ENCODE data around the gene GRIK4. TPM values are rescaled to one million over a fixed set of nuclear protein-coding genes. Genes with fewer than 3 reads are reported as not detected.

The GRIK4 gene
- total RNA-seq, 2 experiments from 2014 or later, result not detected

DNA sequence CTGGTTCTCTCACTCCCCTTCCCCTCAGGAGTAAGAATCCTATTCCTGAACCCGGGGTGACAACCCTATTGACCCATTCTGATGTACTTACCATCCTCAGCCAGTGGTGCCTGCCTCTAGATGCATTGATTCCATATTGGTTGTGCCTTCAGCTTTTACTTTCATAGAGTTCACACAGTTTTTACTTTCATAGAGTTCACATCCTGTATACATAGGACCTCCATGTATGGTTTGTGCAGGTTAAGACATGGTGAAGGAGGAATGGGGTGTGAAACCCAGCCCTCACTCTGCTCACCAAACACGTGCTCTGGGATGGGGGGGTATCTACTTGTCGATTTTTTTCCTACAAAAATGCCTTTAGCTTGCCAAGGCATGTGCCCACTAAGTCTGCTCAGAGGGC lies 406.7 kb downstream of the GRIK4 start:
- no peak overlapping the region for H3K4me3 Mint-ChIP-seq
- no peak overlapping the region for H3K27ac Mint-ChIP-seq
- ChIA-PET POLR2A (no interaction called here), CTCF (interaction anchor here (0.9 to 1.2 kb wide), 2 partner anchors 8 to 11 kb away, joined by 3 read pairs; no protein-coding TSS in a partner anchor)
- no peaks in the 10 kb centered on the region for H3K4me1 Mint-ChIP-seq
- intact Hi-C loops (cut with DNase I, micrococcal nuclease), result no loop called here
- H3K9me3 Mint-ChIP-seq (ENCODE audit: low read depth), result no peaks in the 10 kb centered on the region
- no peaks in the 10 kb centered on the region for H3K36me3 Mint-ChIP-seq (ENCODE audit: low read depth)
- peaks cover 4% of the 10 kb centered on the region for H3K27me3 Mint-ChIP-seq
- ATAC-seq, result no peak
- DNase-seq, result no peak

DNA sequence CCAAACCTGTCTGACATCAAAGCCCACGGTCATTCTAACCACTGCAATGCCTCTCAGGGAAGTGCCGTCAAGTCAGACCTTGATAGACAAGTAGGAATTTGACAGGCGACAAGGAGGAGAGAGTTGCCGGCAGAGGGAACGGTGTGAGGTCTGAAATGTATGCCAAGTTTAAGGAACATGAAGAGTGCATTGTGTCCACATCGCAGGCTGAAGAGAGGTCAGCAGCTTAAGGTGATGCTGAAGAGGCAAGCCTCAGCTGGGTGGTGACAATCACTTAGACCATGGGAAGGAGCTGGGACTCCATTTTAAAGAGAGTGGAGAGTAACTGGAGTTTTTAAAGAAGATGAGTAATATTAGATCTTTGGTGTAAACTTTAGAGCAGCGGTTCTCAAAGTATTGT lies 407.5 kb downstream of the GRIK4 start:
- ChIA-PET CTCF (interaction anchor here (1.2 kb wide), 1 partner anchor 10 kb away, joined by 3 read pairs; no protein-coding TSS in a partner anchor), POLR2A (no interaction called here)
- peaks cover 4% of the 10 kb centered on the region for H3K27me3 Mint-ChIP-seq
- H3K4me1 Mint-ChIP-seq, result no peaks in the 10 kb centered on the region
- H3K9me3 Mint-ChIP-seq (ENCODE audit: low read depth), result no peaks in the 10 kb centered on the region
- H3K36me3 Mint-ChIP-seq (ENCODE audit: low read depth), result no peaks in the 10 kb centered on the region
- intact Hi-C loops (cut with DNase I, micrococcal nuclease), result no loop called here
- no peak overlapping the region for H3K27ac Mint-ChIP-seq
- ATAC-seq, result no peak
- H3K4me3 Mint-ChIP-seq, result no peak overlapping the region
- no peak for DNase-seq

GRCh38 chr11:120919566-120919965 lies 408.0 kb downstream of the GRIK4 start:
- Mint-ChIP-seq H3K36me3 (ENCODE audit: low read depth) (no peaks in the 10 kb centered on the region), H3K27me3 (peaks cover 3% of the 10 kb centered on the region), H3K9me3 (ENCODE audit: low read depth) (no peaks in the 10 kb centered on the region), H3K27ac (no peak overlapping the region), H3K4me3 (no peak overlapping the region), H3K4me1 (no peaks in the 10 kb centered on the region)
- no peak for ATAC-seq
- ChIA-PET CTCF (no interaction called here), POLR2A (no interaction called here)
- no peak for DNase-seq
- intact Hi-C loops (cut with DNase I, micrococcal nuclease), result no loop called here

GRCh38 chr11:120923866-120924508 lies 412.4 kb downstream of the GRIK4 start:
- DNase-seq (no peak), ATAC-seq (no peak)
- ChIA-PET POLR2A (no interaction called here), CTCF (interaction anchor here (0.6 kb wide), 1 partner anchor 461 kb away, joined by 3 read pairs; no protein-coding TSS in a partner anchor)
- no peak overlapping the region for H3K4me3 Mint-ChIP-seq
- no peak overlapping the region for H3K27ac Mint-ChIP-seq
- H3K9me3 Mint-ChIP-seq (ENCODE audit: low read depth), result no peaks in the 10 kb centered on the region
- no peaks in the 10 kb centered on the region for H3K36me3 Mint-ChIP-seq (ENCODE audit: low read depth)
- H3K27me3 Mint-ChIP-seq, result no peaks in the 10 kb centered on the region
- intact Hi-C loops (cut with DNase I, micrococcal nuclease), result no loop called here
- no peaks in the 10 kb centered on the region for H3K4me1 Mint-ChIP-seq

GRCh38 chr11:120925944-120926343 lies 414.4 kb downstream of the GRIK4 start:
- ATAC-seq (no peak), DNase-seq (no peak)
- intact Hi-C loops (cut with DNase I, micrococcal nuclease), result no loop called here
- Mint-ChIP-seq H3K9me3 (ENCODE audit: low read depth) (no peaks in the 10 kb centered on the region), H3K36me3 (ENCODE audit: low read depth) (no peaks in the 10 kb centered on the region), H3K4me3 (no peak overlapping the region), H3K27me3 (no peaks in the 10 kb centered on the region), H3K4me1 (no peaks in the 10 kb centered on the region), H3K27ac (no peak overlapping the region)
- CTCF ChIA-PET, result interaction anchor here (0.6 to 1.1 kb wide), 2 partner anchors 8 kb away, joined by 3 read pairs; no protein-coding TSS in a partner anchor
- POLR2A ChIA-PET, result no interaction called here

GRCh38 chr11:120928627-120929026 lies 417.1 kb downstream of the GRIK4 start:
- H3K4me3 Mint-ChIP-seq, result no peak overlapping the region
- no peaks in the 10 kb centered on the region for H3K4me1 Mint-ChIP-seq
- H3K36me3 Mint-ChIP-seq (ENCODE audit: low read depth), result no peaks in the 10 kb centered on the region
- H3K27me3 Mint-ChIP-seq, result no peaks in the 10 kb centered on the region
- intact Hi-C loops (cut with DNase I, micrococcal nuclease), result loop anchor here in 1 of 2 experiments (1.0 kb wide), 1 partner anchor 417 kb away; the partner anchor contains the start of gene GRIK4
- H3K9me3 Mint-ChIP-seq (ENCODE audit: low read depth), result no peaks in the 10 kb centered on the region
- H3K27ac Mint-ChIP-seq, result no peak overlapping the region
- POLR2A ChIA-PET, result no interaction called here
- DNase-seq (no peak), ATAC-seq (no peak)
- CTCF ChIA-PET, result interaction anchor here (0.6 to 1.2 kb wide), 3 partner anchors 16 to 421 kb away, joined by 3 read pairs; no protein-coding TSS in a partner anchor

DNA sequence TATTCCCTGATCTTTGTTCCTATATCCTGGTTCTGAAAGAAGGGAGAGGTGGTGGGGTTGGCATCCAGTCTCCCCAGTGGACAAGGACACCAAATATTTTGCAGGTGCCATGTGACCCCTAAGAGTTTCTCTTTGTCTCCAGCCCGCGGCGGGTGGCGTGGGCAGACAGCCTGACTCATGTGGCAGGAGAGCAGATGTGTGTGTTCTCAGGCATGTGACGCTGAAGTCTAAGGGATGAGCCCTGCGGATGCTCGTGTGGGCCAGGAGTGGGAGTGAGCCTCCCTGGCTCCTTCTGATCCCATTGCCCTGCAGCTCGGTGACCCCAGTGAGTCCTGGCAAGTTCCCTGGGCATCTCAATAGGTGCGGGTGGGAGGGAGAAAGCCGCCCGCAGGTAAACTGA lies 417.5 kb downstream of the GRIK4 start:
- H3K9me3 Mint-ChIP-seq (ENCODE audit: low read depth), result no peaks in the 10 kb centered on the region
- H3K4me1 Mint-ChIP-seq, result no peaks in the 10 kb centered on the region
- ChIA-PET POLR2A (no interaction called here), CTCF (interaction anchor here (0.6 to 1.2 kb wide), 7 partner anchors 11 to 523 kb away, joined by 3 read pairs; no protein-coding TSS in a partner anchor)
- no peak overlapping the region for H3K27ac Mint-ChIP-seq
- no peaks in the 10 kb centered on the region for H3K36me3 Mint-ChIP-seq (ENCODE audit: low read depth)
- H3K27me3 Mint-ChIP-seq, result no peaks in the 10 kb centered on the region
- intact Hi-C loops (cut with DNase I, micrococcal nuclease), result loop anchor here in 1 of 2 experiments (1.0 kb wide), 1 partner anchor 418 kb away; the partner anchor contains the start of gene GRIK4
- ATAC-seq (no peak), DNase-seq (no peak)
- H3K4me3 Mint-ChIP-seq, result no peak overlapping the region

GRCh38 chr11:120929664-120930154 lies 418.2 kb downstream of the GRIK4 start:
- Mint-ChIP-seq H3K27ac (no peak overlapping the region), H3K9me3 (ENCODE audit: low read depth) (no peaks in the 10 kb centered on the region), H3K4me3 (no peak overlapping the region), H3K4me1 (no peaks in the 10 kb centered on the region), H3K27me3 (no peaks in the 10 kb centered on the region), H3K36me3 (ENCODE audit: low read depth) (no peaks in the 10 kb centered on the region)
- peak; percentile 74 for ATAC-seq
- peak; percentile 76 for DNase-seq
- ChIA-PET POLR2A (no interaction called here), CTCF (interaction anchor here (0.6 to 1.9 kb wide), 9 partner anchors 11 to 1205 kb away, joined by 3 to 5 read pairs (median 3); no protein-coding TSS in a partner anchor)
- intact Hi-C loops (cut with DNase I, micrococcal nuclease), result loop anchor here in 1 of 2 experiments (1.0 to 5.0 kb wide), 3 partner anchors 183 to 418 kb away; partner anchors contain the start of gene GRIK4

- Mint-ChIP-seq H3K27me3 (peaks cover 6% of the 10 kb centered on the region), H3K4me1 (no peaks in the 10 kb centered on the region), H3K9me3 (ENCODE audit: low read depth) (no peaks in the 10 kb centered on the region), H3K27ac (no peak overlapping the region), H3K4me3 (no peak overlapping the region), H3K36me3 (ENCODE audit: low read depth) (no peaks in the 10 kb centered on the region)
- DNase-seq, result no peak
- intact Hi-C loops (cut with DNase I, micrococcal nuclease), result loop anchor here in 1 of 2 experiments (2.0 to 5.0 kb wide), 2 partner anchors 182 to 261 kb away; no protein-coding TSS in a partner anchor
- CTCF ChIA-PET, result interaction anchor here (1.9 kb wide), 1 partner anchor 23 kb away, joined by 5 read pairs; no protein-coding TSS in a partner anchor
- POLR2A ChIA-PET, result no interaction called here
- ATAC-seq, result no peak
These were observed 419.7 kb downstream of the GRIK4 start for GRCh38 chr11:120931057-120931779.

DNA sequence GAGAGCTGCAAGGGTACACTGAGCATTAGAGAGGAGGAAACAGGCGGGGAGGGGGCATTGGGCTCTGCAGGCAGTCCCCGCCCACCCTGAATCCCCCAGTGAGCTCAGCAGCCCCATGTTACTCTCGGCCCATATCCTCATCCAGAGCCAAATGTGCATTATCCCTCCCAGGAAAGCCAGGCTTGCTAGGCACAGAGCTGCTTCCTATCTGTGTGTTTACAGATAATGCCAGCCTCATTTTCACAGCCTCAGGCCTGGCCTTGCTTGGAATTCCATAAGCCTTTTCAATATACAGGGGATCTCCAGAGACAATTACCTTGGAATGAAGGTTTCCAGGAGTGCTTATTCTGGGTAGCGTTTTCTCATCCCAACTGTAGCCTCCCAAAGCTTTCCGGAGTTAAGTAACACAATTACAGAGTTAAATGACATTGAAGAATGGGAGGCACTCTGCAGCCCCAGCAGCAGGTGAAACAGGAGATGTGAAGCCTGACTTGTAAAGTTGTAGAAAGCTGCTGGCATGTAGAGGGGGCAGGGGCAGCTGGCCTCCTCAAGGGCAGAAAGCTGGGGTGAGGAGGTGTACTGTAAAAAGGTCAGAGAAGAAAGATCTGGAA lies 420.9 kb downstream of the GRIK4 start:
- no peaks in the 10 kb centered on the region for H3K4me1 Mint-ChIP-seq
- H3K9me3 Mint-ChIP-seq (ENCODE audit: low read depth), result no peaks in the 10 kb centered on the region
- POLR2A ChIA-PET, result no interaction called here
- CTCF ChIA-PET, result interaction anchor here (1.1 kb wide), 1 partner anchor 263 kb away, joined by 4 read pairs; no protein-coding TSS in a partner anchor
- intact Hi-C loops (cut with DNase I, micrococcal nuclease), result loop anchor here in 1 of 2 experiments (5.0 kb wide), 1 partner anchor 260 kb away; no protein-coding TSS in a partner anchor
- no peak overlapping the region for H3K4me3 Mint-ChIP-seq
- ATAC-seq (no peak), DNase-seq (no peak)
- no peaks in the 10 kb centered on the region for H3K36me3 Mint-ChIP-seq (ENCODE audit: low read depth)
- peaks cover 6% of the 10 kb centered on the region for H3K27me3 Mint-ChIP-seq
- no peak overlapping the region for H3K27ac Mint-ChIP-seq

GRCh38 chr11:120936356-120936755 lies 424.8 kb downstream of the GRIK4 start:
- H3K27me3 Mint-ChIP-seq, result peaks cover 20% of the 10 kb centered on the region
- H3K36me3 Mint-ChIP-seq (ENCODE audit: low read depth), result no peaks in the 10 kb centered on the region
- intact Hi-C loops (cut with DNase I, micrococcal nuclease), result no loop called here
- CTCF ChIA-PET, result no interaction called here
- DNase-seq, result no peak
- H3K4me3 Mint-ChIP-seq, result no peak overlapping the region
- POLR2A ChIA-PET, result no interaction called here
- H3K9me3 Mint-ChIP-seq (ENCODE audit: low read depth), result no peaks in the 10 kb centered on the region
- no peak overlapping the region for H3K27ac Mint-ChIP-seq
- H3K4me1 Mint-ChIP-seq, result no peaks in the 10 kb centered on the region
- ATAC-seq, result no peak

All from activated CD4-positive, alpha-beta T cell treated with anti-CD3 and anti-CD28 coated beads for 36 hours (primary cell).